Kidney tubule cell (primary cell): ENCODE data around the gene PIBF1.

ENCODE experiments used
- DNase-seq: peaks from one replicate; pipeline ENCODE4 v3.0.0-alpha.2; 2018; ENCODE audit warnings: low spot score

PIBF1 gene

GRCh38 chr13:73060251-73061160, 278.6 kb downstream of the PIBF1 start:
- peak; percentile 69 for DNase-seq

- no peak for DNase-seq
Measured at GRCh38 chr13:73061473-73061872, 279.5 kb downstream of the PIBF1 start.

DNA sequence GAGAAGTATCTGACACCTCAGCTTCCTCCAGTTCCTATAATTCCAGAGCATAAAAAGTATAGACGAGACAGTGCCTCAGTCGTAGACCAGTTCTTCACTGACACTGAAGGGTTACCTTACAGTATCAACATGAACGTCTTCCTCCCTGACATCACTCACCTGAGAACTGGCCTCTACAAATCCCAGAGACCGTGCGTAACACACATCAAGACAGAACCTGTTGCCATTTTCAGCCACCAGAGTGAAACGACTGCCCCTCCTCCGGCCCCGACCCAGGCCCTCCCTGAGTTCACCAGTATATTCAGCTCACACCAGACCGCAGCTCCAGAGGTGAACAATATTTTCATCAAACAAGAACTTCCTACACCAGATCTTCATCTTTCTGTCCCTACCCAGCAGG, 279.9 kb downstream of the PIBF1 start:
- no peak for DNase-seq

DNA sequence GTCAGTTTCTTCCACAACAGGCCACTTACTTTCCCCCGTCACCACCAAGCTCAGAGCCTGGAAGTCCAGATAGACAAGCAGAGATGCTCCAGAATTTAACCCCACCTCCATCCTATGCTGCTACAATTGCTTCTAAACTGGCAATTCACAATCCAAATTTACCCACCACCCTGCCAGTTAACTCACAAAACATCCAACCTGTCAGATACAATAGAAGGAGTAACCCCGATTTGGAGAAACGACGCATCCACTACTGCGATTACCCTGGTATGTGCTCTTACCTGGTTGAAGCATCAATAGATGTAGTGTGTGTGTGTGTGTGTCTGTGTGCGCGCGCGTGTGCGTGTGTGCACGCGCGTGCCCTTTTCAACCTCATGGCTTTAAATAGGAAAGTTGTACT, 280.5 kb downstream of the PIBF1 start:
- no peak for DNase-seq

- no peak for DNase-seq
Measured at GRCh38 chr13:73063166-73063565, 281.2 kb downstream of the PIBF1 start.

DNA sequence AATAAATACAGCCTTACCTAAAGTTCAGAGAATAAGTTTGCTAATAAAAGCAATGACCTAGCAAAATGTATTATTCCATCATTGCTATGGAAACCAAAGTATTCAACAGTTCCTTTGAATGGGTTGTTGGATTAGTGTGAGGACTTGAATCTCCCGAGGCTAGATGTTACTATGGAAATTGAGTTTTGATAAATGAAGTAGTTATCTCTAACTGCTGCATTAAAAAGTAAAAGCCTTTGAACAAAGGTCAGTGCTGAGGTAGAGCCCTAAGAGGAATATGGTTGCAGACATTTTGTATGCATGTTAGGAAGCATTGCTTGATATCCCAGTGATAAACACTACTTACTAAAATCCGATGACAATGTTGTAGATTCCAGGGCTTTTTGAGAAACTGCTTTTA, 283.1 kb downstream of the PIBF1 start:
- no peak for DNase-seq

GRCh38 chr13:73065665-73066340, 283.9 kb downstream of the PIBF1 start:
- DNase-seq, result no peak
